ENCODE measurements around the gene CAPN11.

Gene CAPN11

GRCh38 chr6:44202972-44203750, 44.5 kb downstream of the CAPN11 start:
- in situ Hi-C loops (cut with MboI; ENCODE audit: low sequenced_read_pairs) = no loop called here

GRCh38 chr6:44203955-44204354, 45.3 kb downstream of the CAPN11 start:
- in situ Hi-C loops (cut with MboI; ENCODE audit: low sequenced_read_pairs) = no loop called here

GRCh38 chr6:44207966-44208365, 49.3 kb downstream of the CAPN11 start:
- in situ Hi-C loops (cut with MboI; ENCODE audit: low sequenced_read_pairs) = no loop called here

- in situ Hi-C loops (cut with MboI; ENCODE audit: low sequenced_read_pairs) = no loop called here
Measured at GRCh38 chr6:44211284-44211683, 52.7 kb downstream of the CAPN11 start.

- in situ Hi-C loops (cut with MboI; ENCODE audit: low sequenced_read_pairs) = no loop called here
Measured at GRCh38 chr6:44214307-44214706, 55.7 kb downstream of the CAPN11 start.

- in situ Hi-C loops (cut with MboI; ENCODE audit: low sequenced_read_pairs) = no loop called here
Measured at GRCh38 chr6:44216677-44217331, 58.2 kb downstream of the CAPN11 start, which contains the start of gene MYMX. TSS of gene MYMX (plus strand) at chr6:44216926. CDS start at chr6:44217472, 546 bp downstream.

GRCh38 chr6:44217332-44218143, 58.9 kb downstream of the CAPN11 start:
- in situ Hi-C loops (cut with MboI; ENCODE audit: low sequenced_read_pairs) = no loop called here

- in situ Hi-C loops (cut with MboI; ENCODE audit: low sequenced_read_pairs) = no loop called here
Measured at GRCh38 chr6:44219053-44219814, 60.6 kb downstream of the CAPN11 start.

GRCh38 chr6:44219815-44220784, 61.5 kb downstream of the CAPN11 start:
- in situ Hi-C loops (cut with MboI; ENCODE audit: low sequenced_read_pairs) = no loop called here

- in situ Hi-C loops (cut with MboI; ENCODE audit: low sequenced_read_pairs) = no loop called here
Measured at GRCh38 chr6:44220913-44221290, 62.3 kb downstream of the CAPN11 start.

GRCh38 chr6:44221291-44221960, 62.8 kb downstream of the CAPN11 start:
- in situ Hi-C loops (cut with MboI; ENCODE audit: low sequenced_read_pairs) = no loop called here

- in situ Hi-C loops (cut with MboI; ENCODE audit: low sequenced_read_pairs) = no loop called here
Measured at GRCh38 chr6:44221961-44222335, 63.3 kb downstream of the CAPN11 start.

- in situ Hi-C loops (cut with MboI; ENCODE audit: low sequenced_read_pairs) = no loop called here
Measured at GRCh38 chr6:44222486-44223318, 64.1 kb downstream of the CAPN11 start.

GRCh38 chr6:44223319-44224028, 64.9 kb downstream of the CAPN11 start, which contains the start of gene SLC29A1:
TSS of gene SLC29A1 (plus strand) at chr6:44223595. CDS start at chr6:44227314, 3,719 bp downstream.
- in situ Hi-C loops (cut with MboI; ENCODE audit: low sequenced_read_pairs) = no loop called here

- in situ Hi-C loops (cut with MboI; ENCODE audit: low sequenced_read_pairs) = no loop called here
Measured at GRCh38 chr6:44224029-44224964, 65.7 kb downstream of the CAPN11 start.

- in situ Hi-C loops (cut with MboI; ENCODE audit: low sequenced_read_pairs) = no loop called here
Measured at GRCh38 chr6:44224965-44225305, 66.3 kb downstream of the CAPN11 start.
